Memory B cell (primary cell): ENCODE data around the gene ZCCHC14.
A peak's percentile ranks its signal among the peaks of the same experiment; 100 is the strongest.
"Not testable (repeated sequence)": the region's sequence is repeated elsewhere in the genome, so short reads cannot be mapped to it uniquely, and the experiment has no call there.

Experiments
- ATAC-seq: fragments of 150-1000 bp; cut with Tn5 transposase; 2 replicates; pipeline ENCODE4 v1.10.0; 2021; ENCODE audit warnings: low read depth, mild to moderate bottlenecking, moderate library complexity
- DNase-seq, 2 donors: peaks; one replicate each; pipeline ENCODE4 v3.0.0; 2022; ENCODE audit warnings: low spot score in 2 of 2
- H3K27ac Mint-ChIP-seq: one replicate; pipeline ENCODE4 v1.8.0; 2022; ENCODE audit warnings: mild to moderate bottlenecking, moderate library complexity, mixed read lengths
- H3K27me3 Mint-ChIP-seq: one replicate; pipeline ENCODE4 v1.8.0; 2022; ENCODE audit warnings: mixed read lengths
- H3K36me3 Mint-ChIP-seq: one replicate; pipeline ENCODE4 v1.8.0; 2022; ENCODE audit warnings: mild to moderate bottlenecking, mixed read lengths
- H3K4me1 Mint-ChIP-seq: one replicate; pipeline ENCODE4 v1.8.0; 2022; ENCODE audit warnings: mixed read lengths
- H3K4me3 Mint-ChIP-seq: one replicate; pipeline ENCODE4 v1.8.0; 2022; ENCODE audit warnings: mild to moderate bottlenecking, moderate library complexity, mixed read lengths
- H3K9me3 Mint-ChIP-seq: one replicate; pipeline ENCODE4 v1.8.0; 2022; ENCODE audit warnings: mixed read lengths

The ZCCHC14 gene

DNA sequence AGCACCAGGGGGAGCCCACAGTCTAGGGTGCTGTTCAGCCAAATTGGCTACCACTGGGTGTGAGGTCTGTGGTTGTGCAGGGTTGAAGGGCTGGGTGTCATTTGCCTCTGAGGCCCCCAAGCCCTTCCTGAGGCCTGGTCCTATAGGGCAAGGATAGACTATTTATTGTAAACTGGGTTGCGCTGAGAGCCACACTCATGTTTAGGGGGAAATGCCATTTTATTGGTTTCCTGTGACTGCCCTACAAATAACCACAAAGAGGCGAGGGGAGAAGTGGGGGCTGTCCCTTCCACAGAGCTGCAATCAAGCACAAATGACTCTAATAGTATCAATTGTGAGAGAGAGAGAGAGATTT lies 3.6 kb upstream of the ZCCHC14 start:
- H3K36me3 Mint-ChIP-seq = peaks cover under 1% of the 10 kb centered on the region
- ATAC-seq (peak; percentile 43), DNase-seq (peak; percentile 23 to 30)
- peaks cover 8% of the 10 kb centered on the region for H3K27me3 Mint-ChIP-seq
- H3K4me3 Mint-ChIP-seq = no peak overlapping the region
- no peaks in the 10 kb centered on the region for H3K9me3 Mint-ChIP-seq
- H3K27ac Mint-ChIP-seq = no peak overlapping the region
- peaks cover 16% of the 10 kb centered on the region for H3K4me1 Mint-ChIP-seq

DNA sequence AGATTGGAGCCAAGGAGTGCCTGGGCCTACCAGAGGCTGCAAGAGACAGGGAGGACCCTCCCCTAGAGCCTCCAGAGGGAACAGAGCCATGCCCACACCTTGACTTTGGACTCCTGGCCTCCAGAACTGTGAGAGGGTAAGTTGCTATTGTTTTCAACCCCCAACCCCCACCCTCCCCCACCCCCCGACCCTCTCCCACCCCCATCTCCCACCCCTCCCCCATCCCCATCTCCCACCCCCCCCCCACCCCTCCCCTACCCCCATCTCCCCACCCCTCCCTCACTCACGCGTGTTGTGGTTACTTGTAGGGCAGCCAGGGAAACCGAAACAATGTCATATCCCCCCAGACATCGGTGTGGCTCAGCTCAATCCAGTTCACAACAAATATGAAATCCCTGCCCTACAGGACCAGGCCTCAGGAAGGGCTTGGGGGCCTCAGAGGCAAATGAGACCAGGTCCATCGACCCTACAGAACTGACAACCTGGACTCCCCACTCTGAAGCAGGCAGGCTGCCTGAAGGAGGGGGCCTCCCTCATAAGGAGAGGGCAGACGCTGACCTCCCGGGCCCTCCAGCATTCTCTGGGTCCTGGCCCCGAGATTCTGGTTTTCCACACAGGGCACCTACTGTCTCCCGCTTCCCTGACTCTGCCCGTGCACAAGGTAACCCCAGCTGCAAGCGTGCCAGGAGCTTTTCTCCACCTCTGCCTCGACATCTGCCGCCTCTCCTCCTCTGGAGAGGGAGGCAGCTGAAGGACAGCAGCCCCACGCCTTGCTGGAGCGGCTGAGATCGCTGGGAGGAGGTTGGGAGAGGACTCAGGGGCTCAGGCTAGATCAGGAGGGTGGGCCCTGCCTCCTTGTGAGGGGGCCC lies 3.0 kb upstream of the ZCCHC14 start:
- no peak overlapping the region for H3K27ac Mint-ChIP-seq
- DNase-seq (no peak), ATAC-seq (no peak)
- peaks cover 11% of the 10 kb centered on the region for H3K27me3 Mint-ChIP-seq
- no peak overlapping the region for H3K4me3 Mint-ChIP-seq
- H3K36me3 Mint-ChIP-seq = peaks cover 3% of the 10 kb centered on the region
- H3K4me1 Mint-ChIP-seq = peaks cover 19% of the 10 kb centered on the region
- H3K9me3 Mint-ChIP-seq = no peaks in the 10 kb centered on the region

DNA sequence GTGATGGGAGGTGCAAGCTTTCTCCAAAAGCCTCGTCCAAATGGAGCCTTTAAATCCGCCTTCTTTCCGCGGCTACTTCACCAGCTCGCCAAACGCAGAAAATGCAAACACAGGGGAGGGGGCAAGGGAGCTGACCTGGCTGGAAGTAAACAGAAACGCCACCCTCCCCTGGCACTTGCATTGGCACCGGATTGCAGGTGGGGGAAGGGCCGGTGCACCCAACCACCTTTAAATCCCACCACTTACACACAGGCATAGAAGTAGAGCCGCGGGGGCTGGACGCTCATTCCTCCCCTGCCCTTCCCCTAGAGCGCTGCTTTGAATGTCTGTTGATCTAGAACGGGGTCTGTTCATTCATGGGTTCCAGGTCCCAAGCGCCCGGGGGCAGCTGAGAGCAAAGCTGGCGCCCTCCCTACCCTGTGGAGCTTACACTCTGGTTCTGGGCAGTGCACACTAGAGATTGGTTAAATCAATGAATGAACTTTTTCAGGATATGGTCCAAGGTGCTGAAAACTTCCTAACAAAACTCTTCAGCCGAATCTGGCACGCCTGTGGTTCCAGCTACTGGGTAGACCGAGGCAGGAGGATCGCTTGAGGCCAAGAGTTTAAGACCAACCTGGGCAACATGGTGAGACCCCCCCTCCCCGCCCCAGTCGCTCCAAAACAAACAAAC lies 920 bp upstream of the ZCCHC14 start:
- Mint-ChIP-seq H3K27ac (no peak overlapping the region), H3K27me3 (peaks cover 11% of the 10 kb centered on the region), H3K9me3 (no peaks in the 10 kb centered on the region), H3K4me3 (peak overlapping the region; percentile 78), H3K4me1 (peaks cover 25% of the 10 kb centered on the region), H3K36me3 (peaks cover 3% of the 10 kb centered on the region)
- DNase-seq = no peak
- no peak for ATAC-seq

DNA sequence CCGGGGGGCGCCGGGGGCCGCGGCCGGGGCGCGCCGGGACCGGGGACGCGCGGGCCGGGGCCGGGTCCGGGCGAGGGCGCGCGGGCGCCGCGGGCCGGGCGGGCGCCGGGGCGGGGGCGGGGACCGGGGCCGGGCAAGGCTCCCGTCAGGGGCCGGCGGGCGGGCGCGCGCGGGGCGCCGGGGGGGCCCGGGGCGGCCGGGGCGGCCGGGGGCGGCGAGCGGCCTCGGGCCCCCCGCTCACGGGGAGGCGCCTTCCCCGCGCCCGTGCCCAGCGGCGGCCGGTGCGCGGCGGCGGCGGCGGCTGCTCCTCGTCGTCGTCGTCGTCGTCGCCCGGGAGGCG lies 563 bp downstream of the ZCCHC14 start:
- H3K4me3 Mint-ChIP-seq = no peak overlapping the region
- H3K36me3 Mint-ChIP-seq = peaks cover 3% of the 10 kb centered on the region
- DNase-seq (no peak), ATAC-seq (no peak)
- H3K9me3 Mint-ChIP-seq = no peaks in the 10 kb centered on the region
- no peak overlapping the region for H3K27ac Mint-ChIP-seq
- peaks cover 11% of the 10 kb centered on the region for H3K27me3 Mint-ChIP-seq
- H3K4me1 Mint-ChIP-seq = peaks cover 25% of the 10 kb centered on the region

DNA sequence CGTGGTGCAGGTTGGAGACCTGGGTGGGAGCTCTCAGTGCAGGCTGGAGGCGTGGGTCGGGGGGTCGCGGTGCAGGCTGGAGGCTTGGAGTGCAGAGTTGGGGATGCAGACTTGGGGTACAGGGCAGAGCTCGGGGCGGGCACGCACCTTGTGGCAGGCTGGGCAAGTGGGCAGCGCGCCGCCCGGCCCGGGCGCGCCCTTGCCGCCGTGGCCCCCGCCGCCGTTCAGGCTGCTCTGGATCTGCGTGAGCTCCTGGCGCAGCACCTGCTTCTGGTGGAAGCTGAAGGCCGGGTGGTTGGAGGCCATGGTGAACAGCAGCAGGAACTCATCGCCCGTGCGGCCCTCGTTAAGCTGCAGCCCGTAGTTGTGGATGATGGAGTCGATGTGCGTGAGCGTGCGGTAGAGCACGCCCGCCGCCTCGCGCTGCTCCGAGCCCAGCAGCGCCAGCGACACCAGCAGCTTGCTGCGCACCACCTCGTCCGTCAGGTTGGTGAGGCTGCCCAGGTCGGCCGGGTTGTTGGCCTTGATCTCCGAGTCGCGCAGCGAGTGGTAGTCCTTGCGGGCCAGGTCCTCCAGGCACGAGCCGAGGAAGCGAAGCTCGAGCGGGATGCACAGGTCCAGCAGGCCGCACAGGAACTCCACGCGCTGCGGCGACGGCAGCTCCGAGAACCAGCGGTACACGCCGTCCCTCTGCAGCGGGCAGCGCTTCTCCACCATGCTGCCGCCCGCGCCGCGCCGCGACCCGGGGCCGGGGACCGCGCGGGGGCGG lies 1.1 kb downstream of the ZCCHC14 start:
- ATAC-seq (no peak), DNase-seq (peak in 1 of 2 donors; percentile 35)
- H3K9me3 Mint-ChIP-seq = no peaks in the 10 kb centered on the region
- peak overlapping the region; percentile 62 for H3K27ac Mint-ChIP-seq
- peaks cover 23% of the 10 kb centered on the region for H3K4me1 Mint-ChIP-seq
- peak overlapping the region; percentile 78 for H3K4me3 Mint-ChIP-seq
- H3K36me3 Mint-ChIP-seq = peaks cover 3% of the 10 kb centered on the region
- H3K27me3 Mint-ChIP-seq = peaks cover 10% of the 10 kb centered on the region

DNA sequence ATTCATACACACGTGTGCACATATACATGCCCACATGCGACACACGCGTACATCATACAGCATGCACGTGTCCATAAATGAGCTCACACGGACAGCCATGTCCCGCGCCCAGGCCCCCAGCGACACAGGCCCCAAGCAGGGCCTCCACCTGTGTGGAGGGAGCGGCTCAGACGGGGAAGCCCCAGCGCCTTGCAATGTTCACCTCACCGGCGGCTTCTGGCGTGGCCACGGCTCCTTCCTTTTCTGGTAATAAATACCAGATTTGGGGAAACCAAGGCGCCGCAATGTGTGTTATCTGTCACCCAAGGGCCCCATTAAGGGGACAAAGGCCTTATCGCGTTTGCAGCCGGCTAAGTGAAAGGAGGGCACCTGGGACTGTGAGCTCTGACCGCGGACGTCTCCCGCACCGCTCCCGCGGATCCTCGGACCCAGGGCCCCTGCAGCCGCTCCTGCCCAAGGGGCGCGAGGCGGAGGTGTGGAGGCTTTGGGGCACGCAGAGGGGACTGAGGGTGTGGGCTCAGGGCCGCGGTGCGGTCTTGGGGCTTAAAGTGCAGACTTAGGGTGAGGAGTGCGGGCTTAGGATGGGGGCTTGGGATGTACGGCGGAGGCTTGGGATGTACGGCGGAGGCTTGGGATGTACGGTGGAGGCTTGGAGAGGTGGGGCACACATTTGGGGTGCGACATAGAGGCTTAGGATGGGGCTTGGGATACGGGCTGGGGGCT lies 1.9 kb downstream of the ZCCHC14 start:
- peak overlapping the region; percentile 78 for H3K4me3 Mint-ChIP-seq
- DNase-seq, H3K27me3 Mint-ChIP-seq, H3K9me3 Mint-ChIP-seq, ATAC-seq, H3K36me3 Mint-ChIP-seq: not testable (repeated sequence)
- H3K27ac Mint-ChIP-seq = peak overlapping the region; percentile 62
- H3K4me1 Mint-ChIP-seq = peaks cover 16% of the 10 kb centered on the region

DNA sequence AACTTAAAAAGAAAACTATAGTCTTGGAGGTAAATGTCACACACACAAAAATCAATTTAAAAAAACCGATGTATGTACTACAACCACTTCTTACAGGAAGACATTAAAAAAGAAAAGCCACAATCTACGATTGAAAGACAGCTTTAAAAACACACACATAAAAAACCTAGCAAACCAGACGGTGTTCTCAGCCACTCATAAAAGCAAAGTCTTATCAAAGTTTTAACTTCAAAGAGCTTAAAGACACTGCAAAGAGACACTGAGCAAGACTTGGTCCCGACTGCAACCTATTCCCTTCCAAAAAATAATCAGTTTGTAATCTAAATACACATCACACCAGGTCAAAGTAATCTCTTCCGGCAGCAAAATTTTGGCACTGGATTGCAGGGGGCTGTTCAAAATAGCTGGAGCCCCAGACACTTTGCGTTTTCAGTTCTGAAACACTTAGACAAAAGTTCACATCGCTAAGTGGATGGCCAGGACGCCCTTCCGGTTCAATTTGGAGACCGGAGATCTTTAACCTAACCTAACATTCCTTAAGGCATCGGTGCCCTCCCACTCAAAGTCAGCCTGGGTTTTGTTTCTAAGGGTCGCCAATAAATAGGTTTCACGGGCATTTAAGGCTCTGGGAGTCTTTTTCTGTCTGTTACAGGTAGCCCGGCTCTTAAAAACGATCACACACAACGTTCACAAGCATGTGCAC lies 2.6 kb downstream of the ZCCHC14 start:
- ATAC-seq = no peak
- peaks cover 11% of the 10 kb centered on the region for H3K4me1 Mint-ChIP-seq
- no peaks in the 10 kb centered on the region for H3K9me3 Mint-ChIP-seq
- no peak overlapping the region for H3K4me3 Mint-ChIP-seq
- no peak for DNase-seq
- peaks cover 5% of the 10 kb centered on the region for H3K27me3 Mint-ChIP-seq
- H3K36me3 Mint-ChIP-seq = peaks cover 3% of the 10 kb centered on the region
- H3K27ac Mint-ChIP-seq = peak overlapping the region; percentile 55

DNA sequence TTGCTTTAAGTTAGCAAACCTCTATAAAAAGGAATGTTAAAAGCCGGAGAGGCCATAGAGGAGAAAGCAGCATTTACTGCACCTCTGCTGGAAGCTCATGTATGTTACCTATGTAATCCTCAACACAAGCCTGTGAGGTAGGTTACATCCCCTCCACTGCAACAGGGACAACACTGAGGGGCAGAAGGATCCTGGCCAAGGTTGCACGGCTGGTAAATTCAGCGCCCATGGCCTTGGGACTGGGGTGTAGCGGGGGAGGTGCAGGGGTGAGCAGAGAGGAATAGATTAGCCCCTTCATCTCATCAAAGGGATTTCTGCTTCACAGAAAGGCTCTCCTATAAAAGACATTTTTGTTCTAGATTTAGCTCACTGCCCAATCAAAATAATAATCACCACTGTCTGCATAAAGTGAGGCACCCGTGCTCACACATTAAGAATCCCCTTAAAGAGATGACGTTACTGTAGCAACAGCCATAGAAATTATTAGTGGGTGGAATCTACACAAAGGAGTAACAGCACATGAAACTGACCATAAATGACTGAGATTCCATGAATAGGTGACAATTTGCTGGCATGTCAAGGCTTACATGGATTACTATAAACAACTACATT lies 3.3 kb downstream of the ZCCHC14 start:
- Mint-ChIP-seq H3K36me3 (peaks cover 3% of the 10 kb centered on the region), H3K27me3 (peaks cover 5% of the 10 kb centered on the region), H3K27ac (no peak overlapping the region), H3K4me1 (peaks cover 9% of the 10 kb centered on the region), H3K4me3 (no peak overlapping the region), H3K9me3 (no peaks in the 10 kb centered on the region)
- ATAC-seq (no peak), DNase-seq (no peak)

DNA sequence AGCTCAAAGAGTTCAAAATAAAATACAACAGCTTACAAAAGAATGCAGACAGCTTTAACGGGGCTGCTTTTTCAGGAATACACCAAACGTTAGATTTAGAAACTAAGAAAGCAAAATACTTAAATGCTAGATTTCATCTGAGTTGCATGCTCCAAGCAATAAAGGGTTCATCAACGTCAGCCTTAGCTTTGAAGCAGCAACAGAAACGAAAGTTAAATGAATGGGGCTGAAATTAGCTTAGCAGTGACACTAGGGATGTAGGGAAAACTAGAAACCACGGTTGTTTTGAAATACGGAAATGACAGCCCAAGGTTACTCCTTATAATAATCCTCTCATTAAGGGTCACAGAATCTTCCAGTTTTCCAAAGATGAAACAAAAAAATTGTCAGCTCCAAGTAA lies 3.9 kb downstream of the ZCCHC14 start:
- not testable (repeated sequence) for H3K27ac Mint-ChIP-seq, H3K36me3 Mint-ChIP-seq, H3K4me3 Mint-ChIP-seq, H3K9me3 Mint-ChIP-seq, H3K4me1 Mint-ChIP-seq, ATAC-seq, H3K27me3 Mint-ChIP-seq, DNase-seq

DNA sequence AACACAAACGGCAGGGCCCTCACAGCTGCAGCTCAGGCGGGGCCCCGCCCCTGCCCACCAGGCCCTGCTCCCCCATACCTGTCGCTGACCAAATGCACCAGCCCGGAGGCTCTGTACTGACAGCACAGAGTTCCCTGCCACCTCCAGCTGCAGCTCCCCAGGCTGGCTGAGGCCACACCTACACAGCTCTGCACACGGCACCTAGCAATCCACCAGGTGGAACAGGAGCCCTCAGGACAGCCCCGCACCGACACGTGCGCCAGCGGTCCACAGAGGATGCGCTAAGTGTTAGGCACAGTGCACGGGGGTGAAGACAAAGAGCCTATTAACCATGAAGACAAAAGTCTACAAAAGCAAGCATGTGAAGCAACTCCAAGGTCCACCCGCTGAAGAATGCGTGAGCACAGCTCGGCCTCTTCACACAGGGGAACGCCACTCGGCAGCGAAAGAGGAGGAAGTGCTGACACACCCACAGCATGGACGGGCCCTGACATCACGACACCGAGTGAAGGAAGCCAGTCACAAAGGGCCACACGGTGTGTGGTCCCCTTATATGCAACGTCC lies 5.4 kb downstream of the ZCCHC14 start:
- DNase-seq (no peak), ATAC-seq (no peak)
- H3K27me3 Mint-ChIP-seq = peaks cover 5% of the 10 kb centered on the region
- peaks cover 9% of the 10 kb centered on the region for H3K4me1 Mint-ChIP-seq
- no peaks in the 10 kb centered on the region for H3K9me3 Mint-ChIP-seq
- no peak overlapping the region for H3K27ac Mint-ChIP-seq
- H3K36me3 Mint-ChIP-seq = peaks cover 3% of the 10 kb centered on the region
- H3K4me3 Mint-ChIP-seq = no peak overlapping the region

DNA sequence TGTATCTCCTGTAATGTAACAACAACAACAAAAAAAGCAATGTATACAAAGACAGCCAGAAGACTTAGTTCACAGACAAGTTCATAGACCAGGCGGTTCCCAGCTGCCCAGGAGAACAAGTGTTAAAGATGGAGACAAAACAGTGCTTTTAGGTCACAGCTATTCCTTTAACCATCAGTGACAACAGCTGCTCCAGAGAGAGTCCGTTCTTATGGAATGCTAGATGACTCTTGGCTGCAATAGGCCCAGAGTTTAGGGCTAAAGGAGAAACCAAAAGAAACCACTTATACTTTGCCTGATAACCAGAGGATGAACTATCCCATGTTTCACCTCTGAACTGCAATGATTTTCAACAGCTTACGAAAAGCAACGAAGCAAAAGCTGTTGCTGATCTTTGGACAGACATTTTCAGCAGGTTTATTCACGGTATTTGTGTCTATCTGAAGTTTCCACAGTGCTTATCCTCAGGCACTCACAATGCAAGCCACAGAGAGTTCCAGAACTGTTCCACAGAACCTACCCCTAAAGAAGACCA lies 6.0 kb downstream of the ZCCHC14 start:
- peaks cover 3% of the 10 kb centered on the region for H3K36me3 Mint-ChIP-seq
- H3K27me3 Mint-ChIP-seq = peaks cover 5% of the 10 kb centered on the region
- no peak for ATAC-seq
- H3K4me1 Mint-ChIP-seq = peaks cover 9% of the 10 kb centered on the region
- no peak for DNase-seq
- no peak overlapping the region for H3K4me3 Mint-ChIP-seq
- no peak overlapping the region for H3K27ac Mint-ChIP-seq
- H3K9me3 Mint-ChIP-seq = no peaks in the 10 kb centered on the region

DNA sequence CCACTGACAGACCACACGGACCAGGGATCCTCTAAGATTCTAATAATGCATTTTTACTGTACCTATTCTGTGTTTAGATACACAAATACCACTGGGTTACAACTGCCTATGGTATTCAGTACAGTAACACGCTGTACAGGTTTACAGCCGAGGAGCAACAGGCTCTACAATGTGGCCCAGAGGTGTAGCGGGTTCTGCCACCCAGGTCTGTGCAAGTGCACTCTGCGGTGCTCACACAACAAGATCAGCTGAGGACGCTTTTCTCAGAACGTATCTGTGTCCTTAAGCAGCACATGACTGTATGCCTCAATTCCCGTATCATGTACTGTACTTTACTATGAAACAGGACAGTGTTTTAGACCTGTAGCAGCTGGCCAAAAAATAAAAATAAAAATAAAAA lies 6.5 kb downstream of the ZCCHC14 start:
- Mint-ChIP-seq H3K27me3 (peaks cover 3% of the 10 kb centered on the region), H3K36me3 (peaks cover 2% of the 10 kb centered on the region), H3K4me1 (peaks cover 7% of the 10 kb centered on the region), H3K9me3 (no peaks in the 10 kb centered on the region), H3K27ac (no peak overlapping the region), H3K4me3 (no peak overlapping the region)
- no peak for ATAC-seq
- no peak for DNase-seq
